DND-41 (cell line): ENCODE results near the gene TGDS.

Source experiments
- ATAC-seq: fragments of 200-7000 bp; cut with Tn5 transposase; 3 replicates; pipeline ENCODE4 v1.9.1; 2021; ENCODE audit warnings: low read depth; ENCODE audit not compliant: insufficient read depth
- DNase-seq: peaks from one replicate; pipeline ENCODE4 v3.0.0-alpha.2; 2020
- H2AFZ ChIP-seq: 2 replicates; pipeline ENCODE4 v1.6.0; 2012; ENCODE audit warnings: low read depth, low read length
- H3K27ac ChIP-seq: 2 replicates; pipeline ENCODE4 v1.5.1; 2012; ENCODE audit warnings: low read length, inconsistent platforms
- H3K27me3 ChIP-seq: fragments of 200-600 bp; sonication (generic); 2 replicates; pipeline ENCODE4 v1.6.0; 2012; ENCODE audit warnings: low read length, mild to moderate bottlenecking, inconsistent platforms; ENCODE audit not compliant: insufficient read depth, poor library complexity
- H3K36me3 ChIP-seq: 2 replicates; pipeline ENCODE4 v1.5.1; 2012; ENCODE audit warnings: low read length, inconsistent platforms; ENCODE audit not compliant: insufficient read depth
- H3K4me1 ChIP-seq: 2 replicates; pipeline ENCODE4 v1.5.1; 2012; ENCODE audit warnings: mild to moderate bottlenecking, low read length; ENCODE audit not compliant: insufficient read depth
- H3K4me2 ChIP-seq: 2 replicates; pipeline ENCODE4 v1.6.0; 2012; ENCODE audit warnings: mild to moderate bottlenecking, moderate library complexity, low read length, inconsistent platforms; ENCODE audit not compliant: insufficient read depth
- H3K4me3 ChIP-seq, 2 experiments: fragments of 200-600 bp in 1 of 2; shearing (Covaris generic) in 1 of 2; 2 replicates each; pipeline ENCODE4 v1.5.1; 2012 to 2016; ENCODE audit warnings: inconsistent platforms in 2 of 2, low read length in 2 of 2, mild to moderate bottlenecking in 2 of 2, low read depth in 1 of 2, moderate library complexity in 1 of 2
- H3K79me2 ChIP-seq: 2 replicates; pipeline ENCODE4 v1.6.0; 2012; ENCODE audit warnings: low read length, inconsistent platforms; ENCODE audit not compliant: insufficient read depth
- H3K9ac ChIP-seq: 2 replicates; pipeline ENCODE4 v1.6.0; 2012; ENCODE audit warnings: low read depth, mild to moderate bottlenecking, inconsistent platforms, low read length, moderate library complexity
- H3K9me3 ChIP-seq: 2 replicates; pipeline ENCODE4 v1.5.1; 2012; ENCODE audit warnings: low read length, moderate library complexity, mild to moderate bottlenecking, inconsistent platforms; ENCODE audit not compliant: insufficient read depth, severe bottlenecking
- H4K20me1 ChIP-seq: 2 replicates; pipeline ENCODE4 v1.6.0; 2012; ENCODE audit warnings: low read length; ENCODE audit not compliant: insufficient read depth
- EZH2 ChIP-seq: IDR thresholded peaks from 3 replicates; pipeline ENCODE4 v1.6.1; 2012; ENCODE audit warnings: borderline replicate concordance, low read depth, mild to moderate bottlenecking, moderate library complexity, low read length, inconsistent platforms; ENCODE audit not compliant: severe bottlenecking
- TF ChIP-seq, protein P1 (sequence below): IDR thresholded peaks from 2 replicates; pipeline ENCODE4 v1.5.1; 2012; ENCODE audit warnings: borderline replicate concordance, low read length, moderate library complexity, mild to moderate bottlenecking; ENCODE audit not compliant: poor library complexity, severe bottlenecking; ENCODE audit errors: extremely low read depth

Gene TGDS

DNA sequence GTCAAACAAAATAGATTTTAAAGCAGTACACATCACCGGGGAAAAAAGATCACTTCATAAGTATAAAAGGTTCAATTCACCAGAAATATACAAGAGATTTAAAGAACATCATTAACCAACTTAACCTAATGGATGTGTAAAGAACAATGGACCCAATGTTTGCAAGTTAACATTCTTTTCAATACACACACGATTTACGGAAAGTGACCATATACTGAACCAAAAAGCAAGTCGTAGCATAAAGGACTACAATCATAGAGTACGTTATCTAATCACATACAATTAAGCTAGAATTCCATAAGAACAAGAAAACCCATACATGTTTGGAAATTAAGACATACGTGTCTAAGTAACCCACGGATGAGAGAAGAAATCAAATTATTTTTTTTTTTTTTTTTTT is 9.6 kb downstream of the TGDS start:
- H4K20me1 ChIP-seq: no peaks in the 10 kb centered on the region; the same call in 1 of the 2 replicates
- H3K79me2 ChIP-seq: peaks cover 60% of the 10 kb centered on the region
- no peak for DNase-seq

GRCh38 chr13:94585543-94586101 is 10.3 kb downstream of the TGDS start:
- H2AFZ ChIP-seq: no peak overlapping the region
- H3K4me3 ChIP-seq: no peak overlapping the region
- no peaks in the 10 kb centered on the region for H3K27me3 ChIP-seq
- no peak for TF ChIP-seq EZH2
- TF ChIP-seq, protein P1, sequence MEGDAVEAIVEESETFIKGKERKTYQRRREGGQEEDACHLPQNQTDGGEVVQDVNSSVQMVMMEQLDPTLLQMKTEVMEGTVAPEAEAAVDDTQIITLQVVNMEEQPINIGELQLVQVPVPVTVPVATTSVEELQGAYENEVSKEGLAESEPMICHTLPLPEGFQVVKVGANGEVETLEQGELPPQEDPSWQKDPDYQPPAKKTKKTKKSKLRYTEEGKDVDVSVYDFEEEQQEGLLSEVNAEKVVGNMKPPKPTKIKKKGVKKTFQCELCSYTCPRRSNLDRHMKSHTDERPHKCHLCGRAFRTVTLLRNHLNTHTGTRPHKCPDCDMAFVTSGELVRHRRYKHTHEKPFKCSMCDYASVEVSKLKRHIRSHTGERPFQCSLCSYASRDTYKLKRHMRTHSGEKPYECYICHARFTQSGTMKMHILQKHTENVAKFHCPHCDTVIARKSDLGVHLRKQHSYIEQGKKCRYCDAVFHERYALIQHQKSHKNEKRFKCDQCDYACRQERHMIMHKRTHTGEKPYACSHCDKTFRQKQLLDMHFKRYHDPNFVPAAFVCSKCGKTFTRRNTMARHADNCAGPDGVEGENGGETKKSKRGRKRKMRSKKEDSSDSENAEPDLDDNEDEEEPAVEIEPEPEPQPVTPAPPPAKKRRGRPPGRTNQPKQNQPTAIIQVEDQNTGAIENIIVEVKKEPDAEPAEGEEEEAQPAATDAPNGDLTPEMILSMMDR: no peak
- ATAC-seq (no peak), DNase-seq (no peak)
- 0 out of 2 replicates have a peak, but pooled peaks cover 12% of the 10 kb centered on the region for H3K4me1 ChIP-seq
- H4K20me1 ChIP-seq: no peaks in the 10 kb centered on the region; the same call in 1 of the 2 replicates
- peaks cover 74% of the 10 kb centered on the region for H3K36me3 ChIP-seq
- no peak overlapping the region for H3K27ac ChIP-seq
- H3K9ac ChIP-seq: no peak overlapping the region
- H3K79me2 ChIP-seq: peaks cover 52% of the 10 kb centered on the region
- no peak overlapping the region for H3K4me2 ChIP-seq
- no peaks in the 10 kb centered on the region for H3K9me3 ChIP-seq

More for the DNA sequence above, 9.6 kb downstream of the TGDS start:
- Histone ChIP-seq H3K27me3 (no peaks in the 10 kb centered on the region), H3K9ac (no peak overlapping the region), H3K9me3 (no peaks in the 10 kb centered on the region), H2AFZ (no peak overlapping the region), H3K4me3 (no peak overlapping the region), H3K36me3 (peaks cover 74% of the 10 kb centered on the region), H3K27ac (no peak overlapping the region), H3K4me1 (peaks cover 12% of the 10 kb centered on the region; the same call in 1 of the 2 replicates), H3K4me2 (no peak overlapping the region)
- ATAC-seq: no peak
- TF ChIP-seq EZH2: no peak
- TF ChIP-seq, protein P1: no peak

DNA sequence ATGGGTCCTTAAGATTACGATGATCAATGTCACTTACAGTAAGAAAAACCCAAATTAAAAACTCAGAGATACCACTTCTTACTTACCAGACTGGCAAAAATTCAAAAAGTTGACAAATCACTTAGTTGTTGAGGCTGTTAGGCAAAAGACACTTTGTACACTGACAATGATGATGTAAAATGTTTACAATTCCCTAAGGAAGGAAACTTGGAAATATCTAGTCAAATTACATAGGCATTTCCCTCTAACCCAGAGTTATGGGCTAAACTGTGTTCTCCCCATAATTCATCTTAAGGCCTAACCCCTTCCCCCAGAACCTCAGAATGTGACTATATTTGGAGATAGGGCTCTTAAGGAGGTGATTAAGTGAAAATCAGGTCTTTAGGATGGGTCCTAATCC is 12.0 kb downstream of the TGDS start:
- no peak for DNase-seq
- H3K27ac ChIP-seq: no peak overlapping the region
- no peaks in the 10 kb centered on the region for H3K9me3 ChIP-seq
- no peak overlapping the region for H3K4me3 ChIP-seq
- peaks cover 41% of the 10 kb centered on the region for H3K79me2 ChIP-seq
- H2AFZ ChIP-seq: no peak overlapping the region
- H3K27me3 ChIP-seq: no peaks in the 10 kb centered on the region
- peaks cover 81% of the 10 kb centered on the region for H3K36me3 ChIP-seq
- no peak overlapping the region for H3K9ac ChIP-seq
- H3K4me1 ChIP-seq: 0 out of 2 replicates have a peak, but pooled peaks cover 3% of the 10 kb centered on the region
- H4K20me1 ChIP-seq: no peaks in the 10 kb centered on the region; the same call in 1 of the 2 replicates
- ATAC-seq: no peak
- H3K4me2 ChIP-seq: no peak overlapping the region
- TF ChIP-seq, protein P1: no peak
- TF ChIP-seq EZH2: no peak

- Histone ChIP-seq H2AFZ (no peak overlapping the region), H3K4me2 (no peak overlapping the region), H3K27ac (no peak overlapping the region), H3K79me2 (0 out of 2 replicates have a peak, but pooled peaks cover under 1% of the 10 kb centered on the region), H3K36me3 (peaks cover 93% of the 10 kb centered on the region), H4K20me1 (no peaks in the 10 kb centered on the region), H3K4me1 (no peaks in the 10 kb centered on the region), H3K9ac (no peak overlapping the region), H3K9me3 (no peaks in the 10 kb centered on the region), H3K4me3 (no peak overlapping the region), H3K27me3 (no peaks in the 10 kb centered on the region)
- no peak for TF ChIP-seq EZH2
- TF ChIP-seq, protein P1: no peak
- DNase-seq (no peak), ATAC-seq (no peak)
Measured at GRCh38 chr13:94579063-94579462, 16.9 kb downstream of the TGDS start.
